Liver (tissue), 3 donors: ENCODE data around the gene EVA1C.

Source experiments
- EGR1 ChIP-seq, 2 donors: IDR thresholded peaks; 2 replicates each; pipeline ENCODE4 v1.6.1; 2016 to 2018; ENCODE audit warnings: antibody characterized with exemption in 2 of 2, low read depth in 2 of 2
- RAD21 ChIP-seq, 2 donors: IDR thresholded peaks; 2 replicates each; pipeline ENCODE4 v1.6.1; 2016; ENCODE audit warnings: antibody characterized with exemption in 2 of 2, mild to moderate bottlenecking in 2 of 2
- SP1 ChIP-seq: IDR thresholded peaks from 2 replicates; pipeline ENCODE4 v1.6.1; 2018; ENCODE audit warnings: antibody characterized with exemption, mild to moderate bottlenecking
- YY1 ChIP-seq: IDR thresholded peaks from 2 replicates; pipeline ENCODE4 v1.6.1; 2016; ENCODE audit warnings: antibody characterized with exemption, mild to moderate bottlenecking
- TF ChIP-seq, protein P1 (sequence below): fragments of 150-350 bp; IDR thresholded peaks from 2 replicates; pipeline ENCODE4 v1.5.1; 2017; ENCODE audit warnings: improper control_type of control experiment, low read depth, low read length; ENCODE audit not compliant: missing input control
- donor health status: healthy.
- donor health status: healthy.

DNA sequence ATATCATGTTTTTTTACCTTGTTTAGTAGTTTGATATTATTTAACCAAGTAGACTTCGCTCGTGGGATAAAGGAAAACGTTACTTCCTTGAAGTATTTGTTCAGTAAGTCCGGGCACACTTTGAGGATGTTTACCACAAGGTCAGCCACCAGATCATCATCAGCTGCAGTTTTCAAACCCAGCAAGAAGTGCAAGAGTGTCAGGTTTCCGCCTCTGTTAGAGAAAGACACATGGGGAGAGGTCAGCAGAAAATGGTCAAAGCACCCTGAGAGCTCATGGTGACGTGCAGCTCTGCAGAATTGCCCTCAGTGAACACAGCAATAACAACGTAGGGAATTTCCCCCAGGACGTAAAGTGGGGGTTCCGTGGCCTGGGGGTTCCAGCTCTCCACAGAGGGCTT is 44.1 kb upstream of the EVA1C start:
- TF ChIP-seq, protein P1, sequence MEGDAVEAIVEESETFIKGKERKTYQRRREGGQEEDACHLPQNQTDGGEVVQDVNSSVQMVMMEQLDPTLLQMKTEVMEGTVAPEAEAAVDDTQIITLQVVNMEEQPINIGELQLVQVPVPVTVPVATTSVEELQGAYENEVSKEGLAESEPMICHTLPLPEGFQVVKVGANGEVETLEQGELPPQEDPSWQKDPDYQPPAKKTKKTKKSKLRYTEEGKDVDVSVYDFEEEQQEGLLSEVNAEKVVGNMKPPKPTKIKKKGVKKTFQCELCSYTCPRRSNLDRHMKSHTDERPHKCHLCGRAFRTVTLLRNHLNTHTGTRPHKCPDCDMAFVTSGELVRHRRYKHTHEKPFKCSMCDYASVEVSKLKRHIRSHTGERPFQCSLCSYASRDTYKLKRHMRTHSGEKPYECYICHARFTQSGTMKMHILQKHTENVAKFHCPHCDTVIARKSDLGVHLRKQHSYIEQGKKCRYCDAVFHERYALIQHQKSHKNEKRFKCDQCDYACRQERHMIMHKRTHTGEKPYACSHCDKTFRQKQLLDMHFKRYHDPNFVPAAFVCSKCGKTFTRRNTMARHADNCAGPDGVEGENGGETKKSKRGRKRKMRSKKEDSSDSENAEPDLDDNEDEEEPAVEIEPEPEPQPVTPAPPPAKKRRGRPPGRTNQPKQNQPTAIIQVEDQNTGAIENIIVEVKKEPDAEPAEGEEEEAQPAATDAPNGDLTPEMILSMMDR: no peak
- TF ChIP-seq YY1 (no peak), EGR1 (IDR thresholded peaks at IDR 0.05; ENCODE audit: low read depth in 2 of 2) (no peak), SP1 (no peak), RAD21 (IDR thresholded peaks at IDR 0.05) (no peak)
